K562 (cell line): Measurements from ENCODE around the gene AURKB. TPM values are rescaled to one million over a fixed set of nuclear protein-coding genes. Genes with fewer than 3 reads are reported as not detected.

Experiments used
- ARHGAP35 ChIP-seq: fragments of 450-650 bp; IDR thresholded peaks from 2 replicates; pipeline ENCODE4 v1.6.1; 2018; ENCODE audit not compliant: partially characterized antibody
- ARID3A ChIP-seq: IDR thresholded peaks from 2 replicates; pipeline ENCODE4 v1.6.1; 2012; ENCODE audit warnings: low read depth, low read length, improper control_type of control experiment, borderline replicate concordance
- ARID4B ChIP-seq: sonication (generic); formaldehyde crosslinking; IDR thresholded peaks from 2 replicates; pipeline ENCODE4 v1.8.0; 2022; ENCODE audit warnings: mild to moderate bottlenecking, missing genetic modification reagents
- BCOR ChIP-seq: fragments of 450-650 bp; IDR thresholded peaks from 2 replicates; pipeline ENCODE4 v1.6.1; 2016
- BMI1 ChIP-seq: fragments of 150-350 bp; IDR thresholded peaks from 2 replicates; pipeline ENCODE4 v1.6.1; 2014; ENCODE audit warnings: low read length
- E2F3 ChIP-seq: fragments of 250-450 bp; sonication (Bioruptor Pico); IDR thresholded peaks from 2 replicates; pipeline ENCODE4 v1.4.0; 2020; ENCODE audit warnings: mild to moderate bottlenecking
- E4F1 ChIP-seq: fragments of 250-450 bp; sonication (Bioruptor Pico); IDR thresholded peaks from 2 replicates; pipeline ENCODE4 v1.5.0; 2021; ENCODE audit warnings: mild to moderate bottlenecking, borderline replicate concordance
- HEY1 ChIP-seq: fragments of 250-450 bp; sonication (Bioruptor Pico); IDR thresholded peaks from 2 replicates; pipeline ENCODE4 v1.5.0; 2020; ENCODE audit warnings: mild to moderate bottlenecking, moderate library complexity, borderline replicate concordance
- MEF2A ChIP-seq: IDR thresholded peaks from 2 replicates; pipeline ENCODE4 v1.6.1; 2011; ENCODE audit warnings: low read depth, mild to moderate bottlenecking, low read length, moderate library complexity; ENCODE audit not compliant: control insufficient read depth
- NBN ChIP-seq: fragments of 450-650 bp; IDR thresholded peaks from 2 replicates; pipeline ENCODE4 v1.6.1; 2016; ENCODE audit warnings: low read depth, mild to moderate bottlenecking
- NFIC ChIP-seq: fragments of 450-650 bp; IDR thresholded peaks from 2 replicates; pipeline ENCODE4 v1.6.1; 2017; ENCODE audit warnings: mild to moderate bottlenecking, inconsistent platforms
- PHB ChIP-seq: fragments of 250-450 bp; sonication (Bioruptor Pico); IDR thresholded peaks from 2 replicates; pipeline ENCODE4 v1.5.0; 2021
- PRMT5 ChIP-seq: sonication (generic); formaldehyde crosslinking; IDR thresholded peaks from 2 replicates; pipeline ENCODE4 v1.5.0; 2020; ENCODE audit warnings: missing genetic modification reagents
- TCF7 ChIP-seq: sonication (generic); IDR thresholded peaks from 2 replicates; pipeline ENCODE4 v1.6.1; 2016; ENCODE audit warnings: antibody characterized with exemption, borderline replicate concordance
- USF1 ChIP-seq: sonication (generic); formaldehyde crosslinking; IDR thresholded peaks from 2 replicates; pipeline ENCODE4 v1.9.0; 2022; ENCODE audit warnings: mild to moderate bottlenecking, missing genetic modification reagents
- VEZF1 ChIP-seq: fragments of 200-800 bp; sonication (Bioruptor generic); IDR thresholded peaks from 2 replicates; pipeline ENCODE4 v1.6.1; 2017; ENCODE audit warnings: missing genetic modification characterization, missing compliant biosample characterization
- WHSC1 ChIP-seq: IDR thresholded peaks from one replicate; pipeline ENCODE4 v1.6.1; 2012; ENCODE audit warnings: low read length, control low read depth, inconsistent platforms
- ZNF174 ChIP-seq: fragments of 250-450 bp; sonication (Bioruptor Pico); IDR thresholded peaks from 2 replicates; pipeline ENCODE4 v1.4.0; 2020; ENCODE audit warnings: mild to moderate bottlenecking
- polyA plus RNA-seq, 8 experiments: library from polyadenylated mRNA; depleted of rRNA in 4 of 8; stranded (reverse) in 5 of 8; unstranded in 3 of 8; fragments of >200 nt; fragmentation: Nextera tagmentation in 2 of 8; fragmentation: Illumina TruSeq in 1 of 8; extraction: Ambion mirVana in 2 of 8; extraction: Trizol in 1 of 8; gene quantifications; 2 replicates each; pipeline versions ENCODE4 v1.2.1 to v1.2.3, GENCODE V29; 2011 to 2014; ENCODE audit warnings: inconsistent platforms in 1 of 8, missing spikeins in 1 of 8
- total RNA-seq, 7 experiments: library from RNA; depleted of rRNA in 6 of 7; stranded (reverse); fragments of >200 nt in 6 of 7; fragmentation: Illumina TruSeq in 2 of 7; extraction: Trizol in 2 of 7; gene quantifications; 2 replicates each; pipeline versions ENCODE4 v1.2.1 to v1.2.3, GENCODE V29; 2011 to 2021; ENCODE audit warnings: low replicate concordance in 1 of 7

Gene AURKB
- total and polyA plus RNA-seq, 9 of the 15 experiments (the other 6 are each of a cell fraction or from before 2014, with no cell fraction given), result 27.2 to 114 (median 74.8) TPM

- TF ChIP-seq E4F1 (no peak), TCF7 (no peak), BMI1 (no peak), ARHGAP35 (no peak), PHB (CRISPR knock-in tag) (no peak; the same call in 1 of the 2 replicates), BCOR (0 out of 2 replicates have a peak, but pooled peaks have one; percentile 16), PRMT5 (no peak), ARID3A (no peak), ZNF174 (no peak), ARID4B (peak; percentile 70), WHSC1 (no peak), VEZF1 (CRISPR knock-in tag) (peak; percentile 28), NFIC (peak; percentile 79), NBN (no peak), E2F3 (no peak), MEF2A (no peak), HEY1 (no peak), USF1 (CRISPR knock-in tag) (peak; percentile 84)
These were observed 20.5 kb downstream of the AURKB start, which contains the start of gene BORCS6 (continued) for GRCh38 chr17:8189711-8190477.
